ENCODE data around the gene SEPTIN1. TPM values are rescaled to one million over a fixed set of nuclear protein-coding genes. Genes with fewer than 3 reads are reported as not detected.

SEPTIN1 gene
- total RNA-seq, 1 experiment from 2014 or later: 7.6 TPM

GRCh38 chr16:30374538-30374937, 7.8 kb downstream of the SEPTIN1 start, which contains the start of gene MYL11:
TSS of gene MYL11 (plus strand) at chr16:30374802. CDS start at chr16:30374858, 56 bp downstream.
- Histone ChIP-seq H3K4me1 (replicated peaks; ENCODE audit: insufficient read depth) (peaks cover 20% of the 10 kb centered on the region), H3K36me3 (ENCODE audit: low read depth) (no peaks in the 10 kb centered on the region), H3K27ac (no peak within 1 kb of the TSS), H3F3A (ENCODE audit: insufficient read depth, low read depth) (peaks cover 25% of the 10 kb centered on the region), H4K20me1 (ENCODE audit: insufficient read depth) (0 out of 2 replicates have a peak, but pooled peaks cover under 1% of the 10 kb centered on the region), H3K9me3 (ENCODE audit: insufficient read depth, low read depth) (no peaks in the 10 kb centered on the region), H3K9me2 (ENCODE audit: insufficient read depth) (no peaks in the 10 kb centered on the region), H3K4me3 (no peak within 1 kb of the TSS), H3K79me2 (ENCODE audit: low read depth) (peaks cover 9% of the 10 kb centered on the region), H2AFZ (no peak within 1 kb of the TSS), H3K4me2 (no peak within 1 kb of the TSS), H3K27me3 (ENCODE audit: insufficient read depth, low read depth) (no peaks in the 10 kb centered on the region)
- ChIA-PET POLR2A (ENCODE audit: unreplicated experiment) (no interaction called here), CTCF (no interaction called here)
- no peak for DNase-seq
- intact Hi-C loops (cut with micrococcal nuclease; ENCODE audit: unreplicated experiment): no loop called here
- TF ChIP-seq CTCF (conservative IDR thresholded peaks at IDR 0.05) (no peak), EZH2 (IDR thresholded peaks at IDR 0.05; ENCODE audit: low read depth) (no peak)
- no TSS peak for BruUV-seq (replicated peaks)

DNA sequence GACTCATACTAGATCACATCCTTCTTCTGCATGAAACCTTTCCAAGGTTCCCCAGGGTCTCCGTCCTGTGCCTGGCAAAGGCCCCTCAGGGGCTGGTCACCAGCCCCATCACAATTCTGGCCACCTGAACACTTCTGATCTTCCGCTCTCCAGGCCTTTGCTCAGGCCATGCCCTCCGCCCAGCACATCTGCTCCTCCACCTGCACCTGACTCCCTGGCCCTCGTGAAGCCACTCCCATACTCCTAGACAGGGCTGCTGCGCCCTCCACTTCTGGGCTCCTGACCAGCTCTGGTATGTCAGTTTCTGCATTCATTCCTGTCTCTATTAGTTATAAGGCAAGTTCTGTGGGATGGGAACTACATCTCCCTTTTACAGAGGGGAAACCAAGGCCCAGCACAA, 9.6 kb downstream of the SEPTIN1 start:
- intact Hi-C loops (cut with micrococcal nuclease; ENCODE audit: unreplicated experiment): no loop called here
- no TSS peak for BruUV-seq (replicated peaks)
- Histone ChIP-seq H3K4me3 (no peak overlapping the region), H3K4me2 (no peak overlapping the region), H3K27ac (no peak overlapping the region), H2AFZ (no peak overlapping the region), H3F3A (ENCODE audit: insufficient read depth, low read depth) (peaks cover 21% of the 10 kb centered on the region), H3K79me2 (ENCODE audit: low read depth) (peaks cover 21% of the 10 kb centered on the region), H3K27me3 (ENCODE audit: insufficient read depth, low read depth) (no peaks in the 10 kb centered on the region), H3K9me2 (ENCODE audit: insufficient read depth) (no peaks in the 10 kb centered on the region), H3K9me3 (ENCODE audit: insufficient read depth, low read depth) (no peaks in the 10 kb centered on the region), H3K36me3 (ENCODE audit: low read depth) (no peaks in the 10 kb centered on the region), H3K4me1 (replicated peaks; ENCODE audit: insufficient read depth) (peaks cover 22% of the 10 kb centered on the region), H4K20me1 (ENCODE audit: insufficient read depth) (peaks cover 19% of the 10 kb centered on the region)
- TF ChIP-seq EZH2 (IDR thresholded peaks at IDR 0.05; ENCODE audit: low read depth) (no peak), CTCF (conservative IDR thresholded peaks at IDR 0.05) (no peak)
- ChIA-PET CTCF (no interaction called here), POLR2A (ENCODE audit: unreplicated experiment) (no interaction called here)
- no peak for DNase-seq

DNA sequence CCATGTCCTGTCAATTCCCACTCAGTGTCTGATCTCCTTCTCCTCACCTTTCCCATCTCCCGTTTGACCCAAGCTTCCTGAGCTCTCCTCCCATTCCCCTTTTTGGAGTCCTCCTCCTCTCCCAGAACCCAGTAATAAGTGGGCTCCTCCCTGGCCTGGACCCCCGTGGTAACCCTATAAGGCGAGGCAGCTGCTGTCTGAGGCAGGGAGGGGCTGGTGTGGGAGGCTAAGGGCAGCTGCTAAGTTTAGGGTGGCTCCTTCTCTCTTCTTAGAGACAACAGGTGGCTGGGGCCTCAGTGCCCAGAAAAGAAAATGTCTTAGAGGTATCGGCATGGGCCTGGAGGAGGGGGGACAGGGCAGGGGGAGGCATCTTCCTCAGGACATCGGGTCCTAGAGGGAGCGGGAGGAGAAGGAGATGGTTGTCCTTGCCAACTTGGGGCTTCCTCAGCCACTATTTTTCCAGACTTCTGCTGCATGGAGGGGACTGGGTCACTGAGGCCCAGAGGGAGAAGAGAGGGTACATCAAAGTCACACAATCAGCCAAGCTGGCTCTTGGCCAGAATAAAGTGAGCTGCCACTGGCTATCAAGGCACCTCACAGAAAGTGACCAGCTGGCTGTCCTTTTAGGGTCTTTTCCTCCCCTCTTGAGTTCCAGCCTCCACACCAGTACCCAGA, 10.2 kb downstream of the SEPTIN1 start:
- BruUV-seq (replicated peaks): no TSS peak
- Histone ChIP-seq H3K9me2 (ENCODE audit: insufficient read depth) (no peaks in the 10 kb centered on the region), H3K4me1 (replicated peaks; ENCODE audit: insufficient read depth) (peaks cover 26% of the 10 kb centered on the region), H3K27me3 (ENCODE audit: insufficient read depth, low read depth) (no peaks in the 10 kb centered on the region), H3K36me3 (ENCODE audit: low read depth) (0 out of 2 replicates have a peak, but pooled peaks cover 1% of the 10 kb centered on the region), H4K20me1 (ENCODE audit: insufficient read depth) (peaks cover 25% of the 10 kb centered on the region), H3K4me3 (no peak overlapping the region), H3K27ac (no peak overlapping the region), H2AFZ (no peak overlapping the region), H3K79me2 (ENCODE audit: low read depth) (peaks cover 27% of the 10 kb centered on the region), H3K9me3 (ENCODE audit: insufficient read depth, low read depth) (no peaks in the 10 kb centered on the region), H3F3A (ENCODE audit: insufficient read depth, low read depth) (peaks cover 15% of the 10 kb centered on the region), H3K4me2 (0 out of 2 replicates have a peak overlapping the region, but pooled peaks have one; percentile 79)
- TF ChIP-seq CTCF (conservative IDR thresholded peaks at IDR 0.05) (no peak), EZH2 (IDR thresholded peaks at IDR 0.05; ENCODE audit: low read depth) (no peak)
- no peak for DNase-seq
- intact Hi-C loops (cut with micrococcal nuclease; ENCODE audit: unreplicated experiment): no loop called here
- POLR2A ChIA-PET (ENCODE audit: unreplicated experiment): interaction anchor here (0.6 kb wide), 1 partner anchor 339 kb away, joined by 4 read pairs; no protein-coding TSS in a partner anchor
- CTCF ChIA-PET: interaction anchor here (1.5 kb wide), 1 partner anchor 17 kb away, joined by 4 read pairs; the partner anchor contains the start of gene CD2BP2
